GM13977 (cell line): ENCODE measurements around the gene SEMA3D.

Source experiments
- DNase-seq: peaks from one replicate; pipeline ENCODE4 v3.0.0; 2012; ENCODE audit warnings: low spot score
- in situ Hi-C: fragments of 300-500 bp; cut with MboI; formaldehyde crosslinking; loops from one replicate; pipeline ENCODE4 v1.12.0; 2022; ENCODE audit warnings: low sequenced_read_pairs, low pct_unique_long_range_greater_than_20kb, mixed read lengths, inconsistent platforms; ENCODE audit not compliant: unreplicated experiment
- TF ChIP-seq, protein P1 (sequence below): IDR thresholded peaks from 2 replicates; pipeline ENCODE4 v1.5.1; 2012; ENCODE audit warnings: mild to moderate bottlenecking, control low read depth; ENCODE audit not compliant: insufficient read depth; ENCODE audit errors: extremely low read depth, missing control alignments

Gene SEMA3D

GRCh38 chr7:85119934-85120333 is 66.9 kb downstream of the SEMA3D start:
- in situ Hi-C loops = no loop called here
- TF ChIP-seq, protein P1, sequence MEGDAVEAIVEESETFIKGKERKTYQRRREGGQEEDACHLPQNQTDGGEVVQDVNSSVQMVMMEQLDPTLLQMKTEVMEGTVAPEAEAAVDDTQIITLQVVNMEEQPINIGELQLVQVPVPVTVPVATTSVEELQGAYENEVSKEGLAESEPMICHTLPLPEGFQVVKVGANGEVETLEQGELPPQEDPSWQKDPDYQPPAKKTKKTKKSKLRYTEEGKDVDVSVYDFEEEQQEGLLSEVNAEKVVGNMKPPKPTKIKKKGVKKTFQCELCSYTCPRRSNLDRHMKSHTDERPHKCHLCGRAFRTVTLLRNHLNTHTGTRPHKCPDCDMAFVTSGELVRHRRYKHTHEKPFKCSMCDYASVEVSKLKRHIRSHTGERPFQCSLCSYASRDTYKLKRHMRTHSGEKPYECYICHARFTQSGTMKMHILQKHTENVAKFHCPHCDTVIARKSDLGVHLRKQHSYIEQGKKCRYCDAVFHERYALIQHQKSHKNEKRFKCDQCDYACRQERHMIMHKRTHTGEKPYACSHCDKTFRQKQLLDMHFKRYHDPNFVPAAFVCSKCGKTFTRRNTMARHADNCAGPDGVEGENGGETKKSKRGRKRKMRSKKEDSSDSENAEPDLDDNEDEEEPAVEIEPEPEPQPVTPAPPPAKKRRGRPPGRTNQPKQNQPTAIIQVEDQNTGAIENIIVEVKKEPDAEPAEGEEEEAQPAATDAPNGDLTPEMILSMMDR = no peak
- no peak for DNase-seq

DNA sequence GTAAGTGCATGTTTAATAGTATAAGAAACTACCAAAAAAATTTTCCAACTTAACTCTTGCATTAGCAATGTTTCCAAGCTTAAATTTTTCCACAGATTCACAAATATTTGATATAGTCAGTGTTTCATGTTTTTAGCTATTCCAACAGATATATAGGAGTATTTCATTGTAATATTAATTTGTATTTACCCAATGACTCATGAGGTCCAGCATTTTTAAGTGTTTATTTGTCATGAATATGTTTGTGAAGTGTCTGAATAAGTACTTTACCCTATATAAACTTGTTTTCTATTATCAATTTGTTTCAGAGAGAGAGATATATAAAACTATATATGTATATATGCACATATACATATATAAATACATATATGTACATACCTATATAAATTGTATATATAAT is 71.0 kb downstream of the SEMA3D start:
- in situ Hi-C loops = no loop called here
- TF ChIP-seq, protein P1 = no peak

DNA sequence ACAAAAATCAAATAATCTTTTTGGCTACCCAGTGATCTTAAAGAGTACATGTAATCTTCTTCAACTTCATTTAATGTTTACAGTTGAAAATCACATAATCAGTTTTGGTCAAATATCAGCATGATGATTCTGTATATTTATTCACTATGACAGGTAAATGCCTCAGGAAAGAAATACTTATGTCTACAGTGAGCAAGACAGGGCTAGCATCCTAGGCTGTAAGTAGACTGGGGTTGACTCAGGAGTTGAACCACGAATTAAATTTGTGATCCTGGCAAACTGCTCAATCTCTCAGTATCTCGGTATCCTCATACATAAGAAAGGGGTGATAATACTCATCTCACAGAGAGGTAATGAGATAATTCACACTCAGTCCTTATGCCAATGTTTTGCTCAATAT is 71.8 kb downstream of the SEMA3D start:
- in situ Hi-C loops = no loop called here
- DNase-seq = no peak
- TF ChIP-seq, protein P1 = no peak

More for the DNA sequence above, 71.0 kb downstream of the SEMA3D start:
- no peak for DNase-seq

- DNase-seq = no peak
- in situ Hi-C loops = no loop called here
- TF ChIP-seq, protein P1 = no peak
Observed at GRCh38 chr7:85114342-85114741, 72.5 kb downstream of the SEMA3D start.

GRCh38 chr7:85111761-85112160 is 75.1 kb downstream of the SEMA3D start:
- no peak for DNase-seq
- TF ChIP-seq, protein P1 = no peak
- in situ Hi-C loops = no loop called here

GRCh38 chr7:85106719-85107118 is 80.1 kb downstream of the SEMA3D start:
- TF ChIP-seq, protein P1 = no peak
- no peak for DNase-seq
- in situ Hi-C loops = no loop called here
